Muscle layer of duodenum (tissue), 2 donors: ENCODE measurements around the gene OR2AG2.

ENCODE experiments used
- H3K27ac ChIP-seq: one replicate; pipeline ENCODE4 v1.7.0; 2013; ENCODE audit warnings: mild to moderate bottlenecking, low read length
- H3K27me3 ChIP-seq: one replicate; pipeline ENCODE4 v1.7.0; 2013; ENCODE audit warnings: low read depth, mild to moderate bottlenecking, control low read depth, low read length
- H3K36me3 ChIP-seq, 2 donors: one replicate each; pipeline ENCODE4 v1.7.0; 2013; ENCODE audit warnings: low read length in 2 of 2, control low read depth in 1 of 2, mild to moderate bottlenecking in 1 of 2; ENCODE audit not compliant: insufficient read depth in 2 of 2, control insufficient read depth in 1 of 2
- H3K4me1 ChIP-seq, 2 donors: one replicate each; pipeline ENCODE4 v1.7.0; 2013; ENCODE audit warnings: low read length in 2 of 2, mild to moderate bottlenecking in 2 of 2, control low read depth in 1 of 2, moderate library complexity in 1 of 2; ENCODE audit not compliant: insufficient read depth in 2 of 2, control insufficient read depth in 1 of 2
- H3K4me3 ChIP-seq, 2 donors: one replicate each; pipeline ENCODE4 v1.7.0; 2013; ENCODE audit warnings: low read length in 2 of 2, low read depth in 1 of 2, mild to moderate bottlenecking in 1 of 2
- H3K9me3 ChIP-seq, 2 donors: one replicate each; pipeline ENCODE4 v1.7.0; 2013; ENCODE audit warnings: low read length in 2 of 2, control low read depth in 1 of 2, mild to moderate bottlenecking in 1 of 2; ENCODE audit not compliant: control insufficient read depth in 1 of 2
- donor health status: healthy.

Gene OR2AG2

GRCh38 chr11:6717426-6717825 lies 54.4 kb downstream of the OR2AG2 start:
- H3K9me3 ChIP-seq = no peaks in the 10 kb centered on the region
- no peak overlapping the region for H3K4me3 ChIP-seq
- no peak overlapping the region for H3K27ac ChIP-seq
- H3K4me1 ChIP-seq = no peaks in the 10 kb centered on the region
- no peaks in the 10 kb centered on the region for H3K27me3 ChIP-seq
- H3K36me3 ChIP-seq = no peaks in the 10 kb centered on the region
